SK-N-SH treated with all-trans-retinoic acid at 6 μM for 48 hours (cell line): ENCODE results near the gene ANK2.
A peak's percentile ranks its signal among the peaks of the same experiment; 100 is the strongest.

Source experiments
- ATAC-seq: fragments of 200-7000 bp; cut with Tn5 transposase; 3 replicates; pipeline ENCODE4 v1.9.1; 2020; ENCODE audit warnings: mild to moderate bottlenecking, moderate library complexity
- ARNTL ChIP-seq: fragments of 450-650 bp; formaldehyde crosslinking; IDR thresholded peaks from 2 replicates; pipeline ENCODE4 v1.5.0; 2020; ENCODE audit warnings: low read depth, mild to moderate bottlenecking, moderate library complexity, borderline replicate concordance
- CSDC2 ChIP-seq: fragments of 250-450 bp; sonication (Bioruptor Pico); IDR thresholded peaks from 2 replicates; pipeline ENCODE4 v1.5.0; 2020; ENCODE audit warnings: mild to moderate bottlenecking, moderate library complexity
- CSRNP3 ChIP-seq: fragments of 250-450 bp; sonication (Bioruptor Pico); IDR thresholded peaks from 2 replicates; pipeline ENCODE4 v1.5.1; 2021; ENCODE audit warnings: mild to moderate bottlenecking, moderate library complexity
- ESRRG ChIP-seq: fragments of 250-450 bp; sonication (Bioruptor Pico); IDR thresholded peaks from 2 replicates; pipeline ENCODE4 v1.6.1; 2021; ENCODE audit warnings: mild to moderate bottlenecking
- ISL1 ChIP-seq: fragments of 250-450 bp; sonication (Bioruptor Pico); IDR thresholded peaks from 2 replicates; pipeline ENCODE4 v2.1.2; 2022; ENCODE audit warnings: mild to moderate bottlenecking, moderate library complexity
- PATZ1 ChIP-seq: fragments of 250-450 bp; sonication (Bioruptor Pico); IDR thresholded peaks from 2 replicates; pipeline ENCODE4 v1.8.0; 2020; ENCODE audit warnings: mild to moderate bottlenecking, moderate library complexity, borderline replicate concordance
- POU6F1 ChIP-seq: fragments of 250-450 bp; sonication (Bioruptor Pico); IDR thresholded peaks from 2 replicates; pipeline ENCODE4 v1.8.0; 2021; ENCODE audit warnings: low read depth, mild to moderate bottlenecking, moderate library complexity, borderline replicate concordance
- PPARA ChIP-seq: fragments of 250-450 bp; sonication (Bioruptor Pico); IDR thresholded peaks from 2 replicates; pipeline ENCODE4 v1.5.0; 2020; ENCODE audit warnings: mild to moderate bottlenecking, borderline replicate concordance
- RARB ChIP-seq: fragments of 250-450 bp; sonication (Bioruptor Pico); IDR thresholded peaks from 2 replicates; pipeline ENCODE4 v1.8.0; 2021; ENCODE audit warnings: mild to moderate bottlenecking, moderate library complexity
- SNAI2 ChIP-seq: fragments of 250-450 bp; sonication (Bioruptor Pico); IDR thresholded peaks from 2 replicates; pipeline ENCODE4 v1.5.0; 2020; ENCODE audit warnings: mild to moderate bottlenecking, moderate library complexity
- TOX ChIP-seq: fragments of 250-450 bp; sonication (Bioruptor Pico); IDR thresholded peaks from 2 replicates; pipeline ENCODE4 v1.8.0; 2021; ENCODE audit warnings: mild to moderate bottlenecking, moderate library complexity, borderline replicate concordance
- TSHZ2 ChIP-seq: fragments of 250-450 bp; sonication (Bioruptor Pico); IDR thresholded peaks from 2 replicates; pipeline ENCODE4 v1.5.0; 2020; ENCODE audit warnings: mild to moderate bottlenecking, moderate library complexity
- ZC3H10 ChIP-seq: fragments of 250-450 bp; sonication (Bioruptor Pico); IDR thresholded peaks from 2 replicates; pipeline ENCODE4 v1.5.1; 2021; ENCODE audit warnings: mild to moderate bottlenecking, moderate library complexity
- ZFP3 ChIP-seq: fragments of 250-450 bp; sonication (Bioruptor Pico); IDR thresholded peaks from 2 replicates; pipeline ENCODE4 v1.5.0; 2020; ENCODE audit warnings: mild to moderate bottlenecking, moderate library complexity
- ZFP30 ChIP-seq: fragments of 450-650 bp; formaldehyde crosslinking; IDR thresholded peaks from 2 replicates; pipeline ENCODE4 v1.5.0; 2022; ENCODE audit warnings: mild to moderate bottlenecking, moderate library complexity
- ZNF565 ChIP-seq: fragments of 450-650 bp; formaldehyde crosslinking; conservative IDR thresholded peaks from 2 replicates; pipeline ENCODE4 v1.5.0; 2020; ENCODE audit warnings: low read depth, mild to moderate bottlenecking, moderate library complexity

ANK2 gene

GRCh38 chr4:113383111-113383785, 333.8 kb downstream of the ANK2 start:
- peak; percentile 53 for ATAC-seq
- TF ChIP-seq ARNTL (CRISPR knock-in tag) = no peak
- TF ChIP-seq ESRRG = no peak
- no peak for TF ChIP-seq ZC3H10 (CRISPR knock-in tag)
- no peak for TF ChIP-seq RARB (CRISPR knock-in tag)
- peak; percentile 55; the same call in 1 of the 2 replicates for TF ChIP-seq PATZ1 (CRISPR knock-in tag)
- no peak for TF ChIP-seq ZFP30 (CRISPR knock-in tag)
- TF ChIP-seq TSHZ2 (CRISPR knock-in tag) = no peak
- TF ChIP-seq ISL1 = peak; percentile 25; the same call in 1 of the 2 replicates
- no peak for TF ChIP-seq POU6F1 (CRISPR knock-in tag)
- TF ChIP-seq ZNF565 (CRISPR knock-in tag) = no peak
- TF ChIP-seq TOX (CRISPR knock-in tag) = peak; percentile 38; the same call in 1 of the 2 replicates
- no peak for TF ChIP-seq ZFP3
- no peak for TF ChIP-seq CSDC2 (CRISPR knock-in tag)
- TF ChIP-seq SNAI2 (CRISPR knock-in tag) = no peak

- TF ChIP-seq ZC3H10 (CRISPR knock-in tag) (peak; percentile 36; the same call in 1 of the 2 replicates), ISL1 (peak; percentile 50; the same call in 1 of the 2 replicates), PATZ1 (CRISPR knock-in tag) (0 out of 2 replicates have a peak, but pooled peaks have one; percentile 41), CSDC2 (CRISPR knock-in tag) (no peak)
- peak; percentile 64 for ATAC-seq
Observed at GRCh38 chr4:113384600-113384999, 335.1 kb downstream of the ANK2 start.

GRCh38 chr4:113385281-113385899, 335.9 kb downstream of the ANK2 start:
- TF ChIP-seq CSRNP3 (CRISPR knock-in tag) = no peak
- TF ChIP-seq RARB (CRISPR knock-in tag) = no peak
- TF ChIP-seq ISL1 = no peak
- no peak for TF ChIP-seq ZFP3
- TF ChIP-seq TSHZ2 (CRISPR knock-in tag) = no peak
- no peak for TF ChIP-seq PPARA (CRISPR knock-in tag)
- TF ChIP-seq ZC3H10 (CRISPR knock-in tag) = 0 out of 2 replicates have a peak, but pooled peaks have one; percentile 19
- no peak for ATAC-seq
